ENCODE data around the gene IGLL1.

DNA sequence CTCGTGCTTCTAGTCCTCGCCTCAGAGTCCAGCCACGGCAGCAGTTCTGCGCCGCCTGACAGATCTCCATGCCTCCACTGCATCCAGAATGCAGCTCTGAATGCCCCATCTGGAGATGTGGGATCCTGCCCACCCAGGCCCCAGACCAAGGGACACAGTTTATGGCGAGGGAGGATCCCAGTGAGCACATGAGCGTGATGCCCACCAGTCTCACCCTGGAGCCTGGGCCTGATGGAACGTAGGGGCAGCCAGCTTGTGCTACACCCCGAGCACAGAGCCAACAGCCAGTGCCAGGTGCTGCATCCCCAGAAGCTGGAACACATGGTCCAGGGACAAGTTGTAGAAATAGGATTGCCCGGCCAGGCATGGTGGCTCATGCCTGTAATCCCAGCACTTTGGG is 10.4 kb downstream of the IGLL1 start:
- TF ChIP-seq, protein P1, sequence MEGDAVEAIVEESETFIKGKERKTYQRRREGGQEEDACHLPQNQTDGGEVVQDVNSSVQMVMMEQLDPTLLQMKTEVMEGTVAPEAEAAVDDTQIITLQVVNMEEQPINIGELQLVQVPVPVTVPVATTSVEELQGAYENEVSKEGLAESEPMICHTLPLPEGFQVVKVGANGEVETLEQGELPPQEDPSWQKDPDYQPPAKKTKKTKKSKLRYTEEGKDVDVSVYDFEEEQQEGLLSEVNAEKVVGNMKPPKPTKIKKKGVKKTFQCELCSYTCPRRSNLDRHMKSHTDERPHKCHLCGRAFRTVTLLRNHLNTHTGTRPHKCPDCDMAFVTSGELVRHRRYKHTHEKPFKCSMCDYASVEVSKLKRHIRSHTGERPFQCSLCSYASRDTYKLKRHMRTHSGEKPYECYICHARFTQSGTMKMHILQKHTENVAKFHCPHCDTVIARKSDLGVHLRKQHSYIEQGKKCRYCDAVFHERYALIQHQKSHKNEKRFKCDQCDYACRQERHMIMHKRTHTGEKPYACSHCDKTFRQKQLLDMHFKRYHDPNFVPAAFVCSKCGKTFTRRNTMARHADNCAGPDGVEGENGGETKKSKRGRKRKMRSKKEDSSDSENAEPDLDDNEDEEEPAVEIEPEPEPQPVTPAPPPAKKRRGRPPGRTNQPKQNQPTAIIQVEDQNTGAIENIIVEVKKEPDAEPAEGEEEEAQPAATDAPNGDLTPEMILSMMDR (IDR thresholded peaks at IDR 0.05; ENCODE audit: poor library complexity) = no peak
- no peak for TF ChIP-seq EZH2 (IDR thresholded peaks at IDR 0.05; ENCODE audit: borderline replicate concordance)
